Measurements from ENCODE around the gene CDK18. TPM values are rescaled to one million over a fixed set of nuclear protein-coding genes. Genes with fewer than 3 reads are reported as not detected.
A peak's percentile ranks its signal among the peaks of the same experiment; 100 is the strongest.

CDK18 gene
- total RNA-seq, 1 experiment from 2014 or later, result 38.5 TPM

- Histone ChIP-seq H2AK5ac (ENCODE audit: insufficient read length, low read length) (no peak overlapping the region), H3K9ac (ENCODE audit: extremely low read depth, insufficient read length, low read length) (no peak overlapping the region), H3K23me2 (ENCODE audit: insufficient read length, low read depth, low read length, poor library complexity, severe bottlenecking) (no peaks in the 10 kb centered on the region), H3K79me1 (ENCODE audit: insufficient read depth, low read depth, low read length, poor library complexity, severe bottlenecking) (no peaks in the 10 kb centered on the region), H2AFZ (ENCODE audit: low read length) (no peak overlapping the region), H4K91ac (ENCODE audit: insufficient read length, low read depth, low read length) (no peak overlapping the region), H2BK12ac (ENCODE audit: insufficient read length, low read depth, low read length) (no peak overlapping the region), H2BK20ac (ENCODE audit: low read depth, low read length, poor library complexity, severe bottlenecking) (no peak overlapping the region), H4K8ac (replicated peaks; ENCODE audit: insufficient read length, low read depth, low read length) (no peak overlapping the region), H3K27ac (ENCODE audit: insufficient read length, low read depth, low read length) (no peak overlapping the region), H3K79me2 (ENCODE audit: insufficient read depth, low read length) (no peaks in the 10 kb centered on the region), H2BK120ac (ENCODE audit: low read depth, low read length, poor library complexity, severe bottlenecking) (no peak overlapping the region), H3K4me2 (ENCODE audit: insufficient read depth, insufficient read length, low read length) (no peak overlapping the region), H2BK15ac (ENCODE audit: low read depth, low read length) (no peak overlapping the region), H4K20me1 (ENCODE audit: control insufficient read depth, insufficient read depth, insufficient read length) (no peaks in the 10 kb centered on the region), H3K56ac (ENCODE audit: insufficient read length, low read depth, low read length) (no peak overlapping the region), H3K18ac (ENCODE audit: insufficient read length, low read depth, low read length) (no peak overlapping the region), H3K9me3 (ENCODE audit: control insufficient read depth, low read depth, low read length) (no peaks in the 10 kb centered on the region), H3K14ac (ENCODE audit: insufficient read depth, low read length) (0 out of 2 replicates have a peak overlapping the region, but pooled peaks have one; percentile 8), H3K27me3 (ENCODE audit: insufficient read depth, low read length) (peaks cover 3% of the 10 kb centered on the region; the same call in 1 of the 2 replicates), H3K4me1 (ENCODE audit: insufficient read depth, low read length) (no peaks in the 10 kb centered on the region; the same call in 1 of the 2 replicates), H3K4ac (ENCODE audit: low read depth, low read length) (no peak overlapping the region), H2BK5ac (ENCODE audit: insufficient read length, low read length) (no peak overlapping the region), H3T11ph (ENCODE audit: low read length) (no peak overlapping the region), H4K5ac (ENCODE audit: insufficient read length, low read depth, low read length) (no peak overlapping the region), H3K23ac (ENCODE audit: insufficient read length, low read depth, low read length) (no peak overlapping the region)
- H3K36me3 Mint-ChIP-seq (ENCODE audit: insufficient read depth in 1 of 3, low read depth in 3 of 3), result no peaks in the 10 kb centered on the region
- no peak overlapping the region for H3K27ac Mint-ChIP-seq
- H3K4me1 Mint-ChIP-seq, result peaks cover 29 to 39% of the 10 kb centered on the region in 2 experiments
- peaks cover 84% of the 10 kb centered on the region for H3K27me3 Mint-ChIP-seq (ENCODE audit: low read depth)
- no CpG with 5 or more reads among the region's 1 CpG for WGBS (ENCODE audit: extremely low coverage, insufficient read length, low lambda C conversion rate)
- H3K4me3 Mint-ChIP-seq, result no peak overlapping the region
- no peak for DNase-seq
- TF ChIP-seq CTCF (conservative IDR thresholded peaks at IDR 0.05), result no peak
- H3K9me3 Mint-ChIP-seq, result no peaks in the 10 kb centered on the region
Observed at GRCh38 chr1:205575294-205575885, 70.9 kb downstream of the CDK18 start.
